HepG2 (cell line): Measurements from ENCODE around the gene PLCL2.

ENCODE experiments used
- CTCF ChIP-seq: sonication (generic); formaldehyde crosslinking; IDR thresholded peaks from 2 replicates; pipeline ENCODE4 v1.5.0; 2020; ENCODE audit warnings: mild to moderate bottlenecking, missing genetic modification reagents, moderate library complexity
- EP300 ChIP-seq, 3 experiments: sonication (generic) in 1 of 3; formaldehyde crosslinking in 1 of 3; IDR thresholded peaks; 2 replicates each; pipeline versions ENCODE4 v1.5.1 to v1.6.1; 2011 to 2020; ENCODE audit warnings: low read depth in 2 of 3, low read length in 2 of 3, borderline replicate concordance in 1 of 3, improper control_type of control experiment in 1 of 3, mild to moderate bottlenecking in 1 of 3, missing genetic modification reagents in 1 of 3, moderate library complexity in 1 of 3
- EZH2 ChIP-seq: conservative IDR thresholded peaks from 2 replicates; pipeline ENCODE4 v1.6.1; 2012; ENCODE audit warnings: mild to moderate bottlenecking, low read depth, low read length, moderate library complexity
- GABPA ChIP-seq, 2 experiments: IDR thresholded peaks; 2 replicates each; pipeline ENCODE4 v1.6.1; 2011 to 2016; ENCODE audit warnings: low read depth in 2 of 2, low read length in 1 of 2, missing biosample characterization in 1 of 2, missing genetic modification characterization in 1 of 2
- GTF3A ChIP-seq: sonication (generic); formaldehyde crosslinking; conservative IDR thresholded peaks from 2 replicates; pipeline ENCODE4 v1.4.0; 2020; ENCODE audit warnings: mild to moderate bottlenecking, missing genetic modification reagents
- NR2F1 ChIP-seq, 2 experiments: fragments of 450-650 bp in 1 of 2; formaldehyde crosslinking in 1 of 2; IDR thresholded peaks; 2 replicates each; pipeline versions ENCODE4 v1.5.0 to v1.6.1; 2016 to 2020; ENCODE audit warnings: mild to moderate bottlenecking in 1 of 2, missing compliant biosample characterization in 1 of 2, missing genetic modification reagents in 1 of 2, moderate library complexity in 1 of 2
- POLR2A ChIP-seq, 2 experiments: IDR thresholded peaks; 2 replicates each; pipeline ENCODE4 v1.6.1; 2011; ENCODE audit warnings: low read depth in 2 of 2, low read length in 2 of 2, mild to moderate bottlenecking in 1 of 2, moderate library complexity in 1 of 2; ENCODE audit not compliant: insufficient read depth in 1 of 2
- POLR2AphosphoS5 ChIP-seq: IDR thresholded peaks from 2 replicates; pipeline ENCODE4 v1.6.1; 2012; ENCODE audit warnings: low read depth, low read length
- RAD51 ChIP-seq: fragments of 450-650 bp; IDR thresholded peaks from 2 replicates; pipeline ENCODE4 v1.6.1; 2016; ENCODE audit warnings: borderline replicate concordance
- SAFB2 ChIP-seq: sonication (generic); formaldehyde crosslinking; IDR thresholded peaks from 2 replicates; pipeline ENCODE4 v1.5.1; 2020; ENCODE audit warnings: missing genetic modification reagents, low read depth, mild to moderate bottlenecking, borderline replicate concordance
- TCF12 ChIP-seq, 2 experiments: fragments of 450-650 bp in 1 of 2; sonication (generic) in 1 of 2; formaldehyde crosslinking in 1 of 2; IDR thresholded peaks; 2 replicates each; pipeline versions ENCODE4 v1.6.1 to v1.8.0; 2017 to 2022; ENCODE audit warnings: antibody characterized with exemption in 1 of 2, mild to moderate bottlenecking in 1 of 2, missing genetic modification reagents in 1 of 2, moderate library complexity in 1 of 2
- ZNF33A ChIP-seq: sonication (generic); formaldehyde crosslinking; IDR thresholded peaks from 2 replicates; pipeline ENCODE4 v1.5.1; 2020; ENCODE audit warnings: missing genetic modification reagents, mild to moderate bottlenecking, moderate library complexity, borderline replicate concordance

GRCh38 chr3:16846373-16847080 is 38.2 kb upstream of the PLCL2 start:
- TF ChIP-seq NR2F1 (CRISPR knock-in tag; IDR thresholded peaks at IDR 0.05) (no peak), ZNF33A (CRISPR knock-in tag) (no peak), RAD51 (no peak), TCF12 (IDR thresholded peaks at IDR 0.05) (no peak), TCF12 (CRISPR knock-in tag; IDR thresholded peaks at IDR 0.05) (no peak), SAFB2 (CRISPR knock-in tag) (no peak), GTF3A (CRISPR knock-in tag) (no peak), EP300 (IDR thresholded peaks at IDR 0.05; ENCODE audit: low read depth in 2 of 2, low read length in 2 of 2) (no peak), EP300 (CRISPR knock-in tag; IDR thresholded peaks at IDR 0.05; ENCODE audit: borderline replicate concordance) (no peak), GABPA (IDR thresholded peaks at IDR 0.05; ENCODE audit: low read depth, low read length) (no peak), GABPA (CRISPR knock-in tag; IDR thresholded peaks at IDR 0.05; ENCODE audit: low read depth) (no peak), POLR2AphosphoS5 (no peak), POLR2A (IDR thresholded peaks at IDR 0.05; ENCODE audit: insufficient read depth in 1 of 2, low read depth in 2 of 2, low read length in 2 of 2) (no peak), CTCF (CRISPR knock-in tag) (no peak), EZH2 (no peak)
